Loucy (cell line): Measurements from ENCODE around the gene FAM240A.

ENCODE experiments used
- CTCF ChIP-seq: fragments of 200-600 bp; sonication (generic); conservative IDR thresholded peaks from 2 replicates; pipeline ENCODE4 v1.5.1; 2014; ENCODE audit warnings: mild to moderate bottlenecking, antibody characterized with exemption, low read length
- EZH2phosphoT487 ChIP-seq: fragments of 200-600 bp; IDR thresholded peaks from 2 replicates; pipeline ENCODE4 v1.6.1; 2018; ENCODE audit warnings: antibody characterized with exemption, mild to moderate bottlenecking, moderate library complexity, borderline replicate concordance

GRCh38 chr3:46626039-46626438 lies 13.7 kb downstream of the FAM240A start:
- TF ChIP-seq CTCF: no peak
- TF ChIP-seq EZH2phosphoT487: no peak
